CD4-positive, alpha-beta T cell treated with Interleukin-1 beta for 1 hour (primary cell): Measurements from ENCODE around the gene C4BPA.
A peak's percentile ranks its signal among the peaks of the same experiment; 100 is the strongest.

ENCODE experiments used
- DNase-seq, 2 donors: peaks; one replicate each; pipeline ENCODE4 v3.0.0-alpha.2; 2020 to 2022

Gene C4BPA

GRCh38 chr1:207077470-207078377 is 26.3 kb upstream of the C4BPA start:
- DNase-seq = peak; percentile 67 to 83

- DNase-seq = no peak
Observed at GRCh38 chr1:207078578-207079132, 25.4 kb upstream of the C4BPA start.

GRCh38 chr1:207079706-207080241 is 24.3 kb upstream of the C4BPA start:
- no peak for DNase-seq

GRCh38 chr1:207081088-207081487 is 22.9 kb upstream of the C4BPA start:
- DNase-seq = no peak

- no peak for DNase-seq
Observed at GRCh38 chr1:207081806-207082205, 22.2 kb upstream of the C4BPA start.

- no peak for DNase-seq
Observed at GRCh38 chr1:207084232-207084631, 19.8 kb upstream of the C4BPA start.

- peak; percentile 62 to 65 for DNase-seq
Observed at GRCh38 chr1:207084701-207085180, 19.3 kb upstream of the C4BPA start.

- DNase-seq = no peak
Observed at GRCh38 chr1:207085887-207086286, 18.1 kb upstream of the C4BPA start.

GRCh38 chr1:207088161-207088560 is 15.9 kb upstream of the C4BPA start:
- DNase-seq = no peak

- DNase-seq = peak; percentile 5 to 23
Observed at GRCh38 chr1:207088701-207089626, 15.1 kb upstream of the C4BPA start, which contains the start of gene C4BPB. C4BPB (plus strand) TSS chr1:207088860; CDS start chr1:207089532, 672 bp downstream.

GRCh38 chr1:207089627-207090355 is 14.2 kb upstream of the C4BPA start:
- DNase-seq = no peak

- DNase-seq = no peak
Observed at GRCh38 chr1:207091200-207091908, 12.7 kb upstream of the C4BPA start.

- DNase-seq = no peak
Observed at GRCh38 chr1:207093944-207094343, 10.1 kb upstream of the C4BPA start.

- no peak for DNase-seq
Observed at GRCh38 chr1:207097871-207098324, 6.1 kb upstream of the C4BPA start.

- DNase-seq = no peak
Observed at GRCh38 chr1:207101720-207102119, 2.3 kb upstream of the C4BPA start.

GRCh38 chr1:207102146-207102545 is 1.9 kb upstream of the C4BPA start:
- DNase-seq = no peak

GRCh38 chr1:207102659-207103058 is 1.4 kb upstream of the C4BPA start:
- no peak for DNase-seq

- DNase-seq = no peak
Observed at GRCh38 chr1:207109004-207109403, 5.0 kb downstream of the C4BPA start.

- DNase-seq = no peak
Observed at GRCh38 chr1:207112616-207113296, 8.7 kb downstream of the C4BPA start.

GRCh38 chr1:207115269-207115668 is 11.2 kb downstream of the C4BPA start:
- no peak for DNase-seq

- DNase-seq = no peak
Observed at GRCh38 chr1:207124389-207124788, 20.4 kb downstream of the C4BPA start.
